GM18870 (cell line): ENCODE measurements around the gene CTPS2.
"Not testable (repeated sequence)": the region's sequence is repeated elsewhere in the genome, so short reads cannot be mapped to it uniquely, and the experiment has no call there.

Source experiments
- ATAC-seq: cut with Tn5 transposase; IDR thresholded peaks from one replicate; pipeline ENCODE4 v1.9.1; 2021; ENCODE audit warnings: moderate library complexity; ENCODE audit not compliant: unreplicated experiment

Gene CTPS2

DNA sequence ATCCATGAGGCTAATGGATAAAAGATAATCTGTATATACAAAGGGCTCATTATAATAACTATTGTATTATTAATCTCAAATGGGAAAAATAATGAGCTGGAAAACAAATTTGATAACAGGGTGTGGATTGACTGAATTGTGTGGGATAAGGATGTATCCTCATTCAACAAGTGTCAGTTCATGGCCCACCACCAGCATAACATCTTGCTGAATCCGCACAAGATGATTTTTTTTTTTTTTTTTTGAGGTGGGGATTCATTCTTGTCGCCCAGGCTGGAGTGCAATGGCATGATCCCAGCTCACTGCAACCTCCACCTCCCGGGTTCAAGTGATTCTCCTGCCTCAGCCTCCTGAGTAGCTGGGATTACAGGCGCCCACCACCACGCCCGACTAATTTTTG, 3.2 kb upstream of the CTPS2 start:
- ATAC-seq, result not testable (repeated sequence)

DNA sequence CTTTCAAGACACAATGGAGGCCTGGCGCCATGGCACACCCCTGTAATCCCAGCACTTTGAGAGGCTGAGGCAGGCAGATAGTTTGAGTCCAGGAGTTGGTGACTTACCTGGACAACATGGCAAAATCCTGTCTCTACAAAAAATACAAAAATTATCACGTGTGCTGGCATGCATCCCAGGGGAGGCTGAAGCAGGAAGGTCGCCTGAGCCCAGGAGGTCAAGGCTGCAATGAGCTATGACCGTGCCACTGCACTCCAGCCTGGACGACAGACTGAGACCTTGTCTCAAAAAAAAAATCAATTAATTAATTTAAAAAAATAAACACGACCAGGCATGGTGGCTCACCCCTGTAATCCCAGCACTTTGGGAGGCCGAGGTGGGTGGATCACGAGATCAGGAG, 2.0 kb upstream of the CTPS2 start:
- no peak for ATAC-seq

DNA sequence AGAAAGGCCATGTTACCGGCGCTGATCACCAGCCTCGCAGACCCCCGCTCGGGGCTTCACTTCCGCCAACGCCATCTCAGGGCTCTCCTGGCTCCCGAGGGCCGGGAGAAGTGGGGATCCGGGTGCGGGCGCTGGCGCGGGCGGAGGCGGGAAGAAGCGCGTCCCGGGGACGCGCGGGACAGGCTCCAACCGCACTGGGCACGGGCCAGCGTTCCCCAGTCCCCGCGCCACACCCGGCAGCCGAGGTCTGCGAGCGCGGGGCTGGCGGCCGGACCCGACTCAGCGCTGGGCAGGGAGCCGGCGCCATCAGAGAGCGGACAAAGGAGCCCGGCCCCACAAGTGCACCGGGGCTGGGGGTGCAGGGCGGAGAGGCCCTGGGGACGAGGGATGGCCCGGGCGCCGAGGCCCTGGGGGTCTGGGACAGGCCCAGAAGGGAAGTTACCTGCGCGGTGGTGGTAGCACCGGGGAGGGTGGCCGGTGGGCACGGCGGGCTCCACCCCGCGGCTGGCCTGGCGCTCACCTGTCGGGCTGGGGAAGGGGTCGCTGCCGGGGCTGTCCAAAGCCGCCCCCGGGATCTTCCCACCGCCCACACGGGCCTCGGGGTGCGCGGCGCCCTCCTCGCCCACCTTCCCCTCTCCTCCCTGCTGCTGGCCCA, 449 bp downstream of the CTPS2 start:
- peak; percentile 16 for ATAC-seq

DNA sequence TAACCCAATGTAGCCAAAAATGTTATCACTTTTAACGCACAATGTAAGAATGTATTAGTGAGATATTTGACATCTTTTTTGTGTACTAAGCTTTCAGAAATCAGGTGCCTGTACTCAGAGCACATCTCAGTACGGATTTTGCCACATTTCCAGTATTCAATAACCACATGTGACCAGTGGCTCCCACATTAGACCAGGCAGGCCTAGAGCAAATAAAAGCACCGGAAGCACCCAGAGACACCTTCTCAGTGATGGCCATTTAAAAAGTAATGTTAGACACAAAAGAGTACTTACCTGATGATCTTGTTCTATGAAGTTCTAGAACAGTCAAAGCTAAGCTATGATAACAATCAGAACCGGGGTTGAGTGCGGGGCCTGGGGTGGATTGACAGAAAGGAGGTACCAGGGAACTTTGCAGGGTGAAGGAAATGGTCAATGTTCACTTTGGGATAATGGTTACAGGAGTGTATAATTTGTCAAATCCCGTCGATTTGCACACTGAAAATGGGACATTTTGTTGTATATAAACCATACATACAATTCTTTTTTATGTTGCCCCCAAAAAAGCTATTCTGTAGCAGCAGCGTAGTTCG, 1.2 kb downstream of the CTPS2 start:
- no peak for ATAC-seq

DNA sequence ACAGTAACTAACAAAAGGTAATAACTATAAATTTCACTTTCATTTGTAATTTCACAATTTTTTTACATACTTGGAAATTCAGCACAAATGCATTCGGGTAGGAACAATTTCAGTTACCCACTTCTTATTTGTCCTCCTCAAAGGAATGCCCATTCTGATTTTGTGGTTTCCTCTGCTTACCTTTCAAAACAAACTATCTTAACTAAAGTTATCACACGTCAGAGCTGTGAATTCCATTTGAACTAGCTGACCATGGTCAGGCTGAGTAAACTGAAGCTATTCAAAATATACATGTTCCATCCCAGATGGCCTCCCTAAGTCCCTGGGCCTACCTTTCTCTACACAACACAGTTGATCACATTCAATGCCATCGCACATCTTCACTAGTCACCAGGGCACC, 4.5 kb downstream of the CTPS2 start:
- no peak for ATAC-seq

DNA sequence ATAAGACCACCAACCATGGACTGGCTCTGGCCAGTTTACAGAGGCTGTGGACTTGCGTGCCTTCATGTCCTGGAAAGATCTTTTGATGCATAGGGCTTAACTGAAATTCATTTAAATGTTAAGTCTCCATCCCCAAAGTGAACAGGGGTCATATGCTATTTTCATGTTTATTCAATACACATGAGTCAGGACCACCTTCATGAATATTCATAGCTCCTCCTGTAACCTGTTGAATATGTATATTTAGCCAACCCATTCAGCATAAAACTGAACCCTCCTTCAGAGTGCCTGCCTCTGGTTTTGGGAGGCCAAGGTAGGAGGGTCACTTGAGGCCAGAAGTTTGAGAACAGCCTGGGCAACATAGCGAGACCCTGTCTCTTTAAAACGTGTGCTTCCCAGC, 7.1 kb downstream of the CTPS2 start:
- ATAC-seq, result no peak

DNA sequence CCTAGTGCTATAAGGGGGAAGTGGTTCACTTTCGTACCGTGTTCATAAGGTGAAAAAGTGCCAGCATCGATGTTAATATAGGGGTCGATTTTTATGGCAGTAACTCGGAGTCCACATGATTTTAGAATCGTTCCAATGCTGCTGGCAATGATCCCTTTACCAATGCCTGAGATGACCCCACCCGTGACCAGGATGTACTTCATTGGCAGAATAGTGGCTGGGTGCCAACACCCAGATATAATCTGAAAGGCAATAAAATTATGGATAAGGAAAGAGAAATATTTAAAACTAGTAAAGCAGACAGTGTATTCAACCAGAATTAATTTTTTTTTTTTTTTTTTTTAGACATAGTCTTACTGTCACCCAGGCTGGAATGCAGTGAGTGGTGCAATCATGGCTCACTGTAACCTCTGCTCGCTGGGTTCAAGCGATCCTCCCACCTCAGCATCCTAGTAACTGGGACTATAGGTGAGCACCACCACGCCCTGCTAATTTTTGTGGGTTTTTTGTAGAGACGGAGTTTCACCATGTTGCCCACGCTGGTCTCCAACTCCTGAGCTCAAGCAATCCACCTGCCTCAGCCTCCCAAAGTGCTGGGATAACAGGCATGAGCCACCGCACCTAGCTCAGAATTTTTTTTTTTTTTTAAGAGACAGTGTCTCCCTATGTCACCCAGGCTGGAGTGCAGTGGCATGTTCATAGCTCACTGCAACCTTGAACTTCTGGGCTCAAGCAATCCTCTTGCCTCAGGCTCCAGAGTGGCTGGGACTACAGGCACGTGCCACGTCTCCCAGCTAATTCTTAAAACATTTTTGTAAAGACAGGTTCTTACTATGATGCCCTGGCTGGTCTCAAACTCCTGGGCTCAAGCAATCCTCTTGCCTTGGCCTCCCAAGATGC, 9.5 kb downstream of the CTPS2 start:
- ATAC-seq, result no peak

DNA sequence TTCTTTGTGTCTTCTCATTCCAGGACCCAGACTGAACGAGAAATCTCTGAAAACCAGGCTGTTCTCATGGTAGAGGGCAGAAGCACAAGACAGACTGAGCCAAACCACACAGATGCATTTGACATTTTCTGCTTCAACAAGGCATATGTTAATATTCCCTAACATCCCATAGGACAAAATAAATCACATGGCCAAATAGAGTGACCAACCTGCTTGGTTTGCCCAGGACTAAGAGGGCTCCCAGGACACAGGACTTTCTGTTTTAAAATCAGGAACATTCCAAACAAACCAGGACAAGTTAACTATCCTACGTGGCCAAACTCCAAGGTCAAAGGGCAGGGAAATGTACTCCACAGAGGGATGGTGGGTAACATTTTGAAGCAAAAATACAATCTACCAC, 11.7 kb downstream of the CTPS2 start:
- ATAC-seq, result no peak

DNA sequence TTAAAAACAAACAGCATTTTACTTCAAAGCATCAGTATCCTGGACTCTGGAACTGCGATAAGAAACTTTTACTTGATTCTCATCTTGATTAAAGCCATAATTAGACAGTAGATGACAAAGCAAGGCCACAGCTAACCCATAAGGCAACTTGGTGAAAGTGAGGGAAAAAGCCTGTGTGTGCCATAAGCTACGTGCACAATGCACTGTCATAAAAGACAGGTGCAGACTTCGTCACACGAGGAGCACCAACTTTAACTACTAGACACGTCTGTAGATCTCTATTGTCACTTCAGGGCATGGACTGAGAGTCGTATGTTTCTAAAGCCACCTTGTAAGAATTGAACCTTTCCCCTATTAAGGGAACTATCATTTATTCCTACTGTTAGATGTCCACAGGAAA, 13.1 kb downstream of the CTPS2 start:
- ATAC-seq, result no peak

DNA sequence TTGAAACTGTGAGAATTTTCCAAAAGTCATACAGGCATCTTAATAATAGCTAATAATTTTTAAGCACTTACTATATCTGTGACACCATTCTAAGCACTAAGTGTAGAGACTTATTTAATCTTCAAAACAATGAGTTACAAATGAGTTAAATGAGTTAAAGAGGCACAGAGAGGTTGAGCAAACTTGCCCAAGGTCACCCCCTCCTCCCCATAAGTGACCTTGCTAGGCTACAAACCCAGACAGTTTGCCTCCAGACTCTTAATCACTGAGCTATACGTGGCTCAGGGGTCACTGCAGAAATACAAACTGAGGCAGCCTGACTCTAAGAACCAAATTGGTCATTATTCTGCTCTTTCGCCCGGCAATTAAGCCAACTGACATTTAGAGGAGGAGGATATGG, 15.5 kb downstream of the CTPS2 start:
- ATAC-seq, result no peak

DNA sequence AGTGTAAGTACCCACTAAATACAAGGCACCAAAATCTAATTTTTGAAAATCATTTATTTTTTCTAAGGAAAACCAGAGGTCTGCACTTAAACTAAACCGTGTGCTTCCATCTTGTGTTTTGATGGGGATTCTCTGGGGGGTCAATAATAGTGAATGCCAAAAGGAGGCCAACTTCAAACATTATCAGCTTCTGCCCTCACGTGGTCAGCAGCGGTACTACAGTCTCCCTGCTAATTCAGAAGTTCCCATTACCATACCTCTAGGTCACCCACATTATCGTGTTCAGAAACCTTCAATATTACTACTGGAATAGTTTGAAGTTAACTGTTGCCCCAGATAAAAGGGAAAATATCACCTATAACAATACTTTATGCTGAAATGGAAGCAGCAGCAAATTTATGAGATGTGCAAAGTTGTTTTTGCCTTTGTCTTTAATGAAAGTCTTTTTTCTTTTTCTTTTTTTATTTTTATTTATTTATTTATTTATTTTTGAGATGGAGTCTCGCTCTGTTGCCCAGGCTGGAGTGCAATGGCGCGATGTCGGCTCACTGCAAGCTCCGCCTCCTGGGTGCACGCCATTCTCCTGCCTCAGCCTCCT, 17.3 kb downstream of the CTPS2 start:
- no peak for ATAC-seq

DNA sequence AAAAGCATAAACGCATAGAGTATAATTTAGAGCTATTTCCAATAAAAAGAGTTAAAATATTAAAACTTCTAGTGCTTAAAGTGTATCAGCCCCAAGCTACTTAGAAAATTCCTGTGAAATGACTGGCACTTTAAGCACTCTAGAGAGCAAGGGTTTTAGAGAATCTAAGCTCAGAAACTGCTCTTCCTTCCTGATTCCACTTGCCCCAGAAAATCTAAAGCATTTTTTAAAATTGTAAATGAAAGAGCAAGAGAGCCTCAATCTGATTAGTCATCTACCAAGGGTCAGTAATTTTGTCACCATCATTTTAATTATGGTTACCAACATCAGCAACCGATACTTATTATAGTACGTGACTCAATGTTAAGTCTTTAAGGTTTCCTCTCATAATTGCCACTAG, 25.0 kb downstream of the CTPS2 start:
- no peak for ATAC-seq

DNA sequence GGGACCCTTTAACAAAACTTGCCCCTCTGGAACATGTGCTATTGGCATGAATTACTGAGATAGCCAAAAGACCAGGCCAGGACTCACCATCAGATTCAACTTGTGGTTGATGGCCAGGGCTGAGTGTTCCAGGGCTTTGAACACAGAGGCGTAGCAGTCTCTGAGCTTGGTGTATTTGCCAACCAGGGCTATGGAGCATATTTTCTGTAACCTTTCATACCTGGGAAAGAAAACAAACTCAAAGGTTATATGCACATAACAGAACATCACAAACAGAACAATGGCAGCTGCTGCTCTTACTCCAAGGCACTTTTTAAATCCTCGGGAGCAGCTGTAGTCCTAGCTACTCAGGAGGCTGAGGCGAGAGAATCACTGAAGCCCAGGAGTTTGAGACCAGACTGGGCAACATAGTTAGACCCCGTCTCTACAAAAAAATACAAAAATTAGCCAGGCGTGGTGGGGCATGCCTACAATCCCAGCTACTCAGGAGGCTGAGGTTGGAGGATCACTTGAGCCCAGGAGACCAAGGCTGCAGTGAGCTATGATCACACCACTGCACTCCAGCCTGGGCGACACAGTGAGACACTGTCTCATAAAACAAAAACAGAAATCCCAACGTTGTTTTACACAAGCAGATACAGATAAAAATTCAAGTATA, 29.3 kb downstream of the CTPS2 start:
- ATAC-seq, result no peak

DNA sequence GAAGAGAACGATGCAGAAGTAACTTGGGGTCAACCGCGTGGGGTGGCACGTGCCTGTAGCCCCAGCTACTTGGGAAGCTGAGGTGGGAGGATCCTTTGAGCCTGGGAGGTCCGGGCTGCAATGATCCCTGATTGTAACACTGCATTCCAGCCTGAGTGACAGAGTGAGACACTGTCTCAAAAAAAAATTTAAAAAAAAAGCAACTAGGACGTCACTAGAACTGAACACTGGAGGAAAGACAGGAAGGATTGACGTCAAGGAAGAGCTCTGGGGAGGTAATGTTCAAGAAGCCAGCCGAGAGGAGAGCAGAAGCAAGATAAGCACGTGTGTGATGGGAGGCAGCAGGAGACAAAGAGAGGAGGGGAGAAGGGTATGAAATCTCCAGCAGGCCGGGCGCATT, 33.8 kb downstream of the CTPS2 start:
- no peak for ATAC-seq

DNA sequence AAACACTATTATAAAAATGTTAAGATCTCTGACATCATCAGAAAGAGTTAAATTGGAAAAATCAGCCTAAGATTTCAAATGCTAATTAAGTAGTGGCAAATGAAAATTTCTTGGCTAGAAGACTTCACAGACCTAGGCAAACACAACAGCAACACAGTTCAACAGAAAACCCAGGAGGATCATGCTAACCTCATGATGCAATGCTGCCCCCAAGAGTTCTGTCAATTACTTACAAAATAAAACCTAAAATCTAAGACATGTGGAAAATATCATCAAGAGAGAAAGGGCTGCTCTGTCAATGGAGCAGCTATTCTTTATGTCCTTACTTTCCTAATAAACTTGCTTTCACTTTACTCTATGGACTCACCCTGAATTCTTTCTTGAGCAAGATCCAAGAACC, 41.5 kb downstream of the CTPS2 start:
- ATAC-seq, result no peak

DNA sequence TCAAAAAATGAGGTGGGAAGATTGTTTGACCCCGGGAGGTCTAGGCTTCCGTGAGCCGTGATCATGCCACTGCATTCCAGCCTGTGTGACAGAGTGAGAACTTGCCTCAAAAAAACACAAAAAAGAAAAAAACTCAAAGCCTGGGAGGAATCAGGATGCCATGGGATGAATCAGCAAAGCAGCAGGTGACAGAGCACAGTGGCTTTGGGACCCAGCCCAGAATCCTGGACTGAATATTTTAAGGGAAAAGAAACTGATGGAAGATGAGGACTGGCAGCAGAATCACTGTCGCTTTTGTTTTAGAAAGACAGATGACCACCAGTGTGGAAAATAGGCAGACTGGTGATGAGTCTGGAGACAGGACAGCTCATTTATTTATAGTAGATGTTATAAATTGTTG, 45.9 kb downstream of the CTPS2 start:
- ATAC-seq, result no peak

DNA sequence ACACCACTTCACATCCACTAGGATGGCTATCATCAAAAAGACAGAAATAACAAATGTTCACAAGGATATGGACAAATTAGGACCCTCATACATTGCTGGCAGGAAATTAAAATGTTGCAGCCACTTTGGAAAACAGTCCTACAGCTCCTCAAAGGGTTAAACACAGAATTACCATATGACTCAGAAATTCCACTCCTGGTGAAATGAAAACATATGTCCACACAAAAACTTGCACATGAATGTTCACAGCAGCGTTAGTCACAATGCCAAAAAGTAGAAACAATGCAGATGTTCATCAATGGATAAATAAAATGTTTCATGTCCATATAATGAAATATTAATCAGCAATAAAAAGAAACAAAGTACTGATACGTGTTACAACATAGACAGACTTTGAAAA, 47.4 kb downstream of the CTPS2 start:
- no peak for ATAC-seq

DNA sequence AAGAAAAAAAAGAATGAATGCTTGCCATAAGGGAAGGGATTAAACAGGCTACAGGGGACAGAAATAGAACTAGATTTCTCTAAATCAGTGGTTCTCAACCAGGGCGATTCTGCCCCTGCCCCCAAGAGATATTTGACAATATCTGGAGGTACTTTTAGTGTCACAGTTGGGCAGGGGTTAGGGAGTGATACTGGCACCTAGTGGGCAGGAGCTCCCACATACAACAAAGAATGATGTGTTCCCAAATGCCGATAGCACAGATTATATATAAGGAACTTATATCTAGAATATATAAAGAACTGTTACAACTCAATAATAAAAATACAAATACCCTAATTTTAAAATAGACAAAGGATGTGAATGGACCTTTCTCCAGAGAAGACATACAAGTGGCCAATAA, 47.8 kb downstream of the CTPS2 start:
- no peak for ATAC-seq

DNA sequence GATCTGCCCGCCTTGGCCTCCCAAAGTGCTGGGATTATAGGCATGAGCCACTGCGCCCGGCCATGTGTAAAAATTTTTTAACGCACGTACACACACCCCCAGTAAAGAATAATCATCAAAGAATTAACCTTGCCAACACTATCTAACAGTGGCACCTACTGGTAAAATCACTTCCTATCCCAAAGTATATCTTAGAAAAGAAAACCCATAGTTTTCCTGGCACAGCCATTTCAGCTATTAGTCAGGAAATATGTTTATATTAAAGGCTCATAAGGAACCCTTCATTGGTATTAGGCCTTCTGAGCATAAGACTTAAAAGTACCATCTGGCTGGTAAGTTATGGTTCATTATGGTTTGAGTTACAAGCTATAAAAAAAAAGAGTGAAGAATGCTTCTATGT, 48.4 kb downstream of the CTPS2 start:
- no peak for ATAC-seq

DNA sequence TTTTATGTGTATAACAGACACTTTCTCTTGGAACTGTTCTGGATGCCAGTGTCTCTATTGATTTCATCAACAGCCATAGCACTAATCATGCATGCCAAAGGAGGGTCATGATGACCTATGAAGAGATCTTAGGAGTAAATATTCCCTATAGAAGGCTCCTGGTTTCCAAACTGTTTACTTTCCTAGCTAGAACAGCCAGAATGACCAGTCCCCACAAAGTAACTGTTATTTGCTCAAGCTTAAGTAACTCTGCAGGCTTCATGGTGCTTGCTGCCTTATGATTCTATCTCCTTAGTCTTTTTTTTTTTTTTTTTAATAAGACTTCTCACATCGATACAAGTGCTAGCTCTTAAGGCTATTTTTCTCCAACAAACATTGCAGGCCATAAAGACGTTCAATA, 50.1 kb downstream of the CTPS2 start:
- no peak for ATAC-seq

DNA sequence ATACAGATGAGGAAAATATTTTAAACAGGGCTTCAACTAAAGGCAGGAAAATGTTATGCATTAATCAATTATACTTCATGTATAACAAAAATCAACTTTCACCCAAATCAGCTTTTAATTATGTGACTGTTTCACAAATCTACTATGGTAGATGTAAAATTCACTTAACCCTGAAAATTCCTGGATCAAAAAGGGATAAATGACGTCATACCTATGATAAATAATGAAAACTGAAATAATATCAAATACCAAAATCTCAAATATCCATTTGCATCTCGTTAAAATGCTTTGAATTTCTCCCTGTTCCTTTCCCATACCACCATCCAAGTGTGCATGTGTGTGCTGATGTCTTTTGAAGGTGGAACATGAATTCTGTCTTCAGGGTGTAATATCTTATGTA, 51.0 kb downstream of the CTPS2 start:
- no peak for ATAC-seq
